HepG2 (cell line): Measurements from ENCODE around the gene TBC1D22A. TPM values are rescaled to one million over a fixed set of nuclear protein-coding genes. Genes with fewer than 3 reads are reported as not detected.

Source experiments
- ATAC-seq: fragments of 200-7000 bp; cut with Tn5 transposase; 3 replicates; pipeline ENCODE4 v1.9.1; 2020; ENCODE audit warnings: mild to moderate bottlenecking, moderate library complexity
- BruUV-seq: library from RNA; stranded (reverse); fragments of 400-500 nt; replicated peaks from 2 replicates; lab custom pipeline; 2021; lab: Mats Ljungman, UMichigan
- CTCF ChIA-PET: fragments of 300-600 bp; formaldehyde crosslinking; extraction: SDS; loops from one replicate; lab custom pipeline; 2021; ENCODE audit warnings: low total read pairs, inconsistent platforms, low intra/inter-chr PET ratio; lab: Yijun Ruan, JAX
- POLR2A ChIA-PET: fragments of 350-600 bp; sonication (Branson Sonifier 250); formaldehyde crosslinking; loops from one replicate; lab custom pipeline; 2020; ENCODE audit warnings: antibody characterized with exemption, inconsistent platforms; lab: Yijun Ruan, JAX
- DNase-seq: peaks from one replicate; pipeline ENCODE4 v3.0.0-alpha.2; 2015; ENCODE audit warnings: low spot score
- FAIRE-seq: peaks from 3 replicates; lab custom pipeline; 2011; peaks lifted over from hg19 to GRCh38; lab: Jason Lieb, UNC
- H2AFZ ChIP-seq: one replicate; pipeline ENCODE4 v1.6.1; 2011; ENCODE audit warnings: low read length, inconsistent platforms
- H3K27ac ChIP-seq: fragments of 300-600 bp; 3 replicates; pipeline ENCODE4 v1.8.0; 2011; ENCODE audit warnings: mixed run types, mild to moderate bottlenecking, mixed read lengths, low read length, inconsistent platforms; ENCODE audit not compliant: insufficient read depth; ENCODE audit errors: extremely low read length
- H3K27me3 ChIP-seq, 2 experiments: fragments of 200-600 bp in 1 of 2; 2 replicates in 1 of 2; 3 replicates in 1 of 2; pipeline versions ENCODE4 v1.6.0 to v1.8.0; 2011; ENCODE audit warnings: low read length in 2 of 2, mild to moderate bottlenecking in 2 of 2, moderate library complexity in 2 of 2, inconsistent platforms in 1 of 2; ENCODE audit not compliant: insufficient read depth in 2 of 2, control insufficient read depth in 1 of 2
- H3K36me3 ChIP-seq, 2 experiments: fragments of 200-600 bp in 1 of 2; replicated peaks in 1 of 2; 2 replicates in 1 of 2; 3 replicates in 1 of 2; pipeline versions ENCODE4 v1.5.1 to v1.8.0; 2011; ENCODE audit warnings: low read length in 2 of 2, inconsistent platforms in 1 of 2; ENCODE audit not compliant: insufficient read depth in 2 of 2, control insufficient read depth in 1 of 2
- H3K4me1 ChIP-seq: 2 replicates; pipeline ENCODE4 v1.5.1; 2012; ENCODE audit warnings: low read length, inconsistent platforms; ENCODE audit not compliant: insufficient read depth
- H3K4me2 ChIP-seq: 2 replicates; pipeline ENCODE4 v1.6.0; 2011; ENCODE audit warnings: low read depth, low read length, inconsistent platforms
- H3K4me3 ChIP-seq, 3 experiments: fragments of 200-600 bp in 1 of 3; sonication (generic), shearing (Covaris generic) in 1 of 3; replicated peaks in 1 of 3; 2 replicates each; pipeline ENCODE4 v1.5.1; 2011 to 2016; ENCODE audit warnings: low read length in 3 of 3, inconsistent platforms in 2 of 3, low read depth in 2 of 3, mild to moderate bottlenecking in 2 of 3, control low read depth in 1 of 3, mixed read lengths in 1 of 3; ENCODE audit not compliant: insufficient read depth in 1 of 3
- H3K79me2 ChIP-seq: one replicate; pipeline ENCODE4 v1.6.1; 2011; ENCODE audit warnings: low read length, inconsistent platforms; ENCODE audit not compliant: insufficient read depth
- H3K9ac ChIP-seq: 2 replicates; pipeline ENCODE4 v1.6.0; 2011; ENCODE audit warnings: mild to moderate bottlenecking, low read depth, low read length, inconsistent platforms; ENCODE audit not compliant: insufficient read depth
- H3K9me3 ChIP-seq: 2 replicates; pipeline ENCODE4 v1.5.1; 2012; ENCODE audit warnings: mild to moderate bottlenecking, low read length
- H4K20me1 ChIP-seq: 2 replicates; pipeline ENCODE4 v1.6.0; 2011; ENCODE audit warnings: inconsistent platforms, mild to moderate bottlenecking, low read length, moderate library complexity; ENCODE audit not compliant: insufficient read depth
- CERS6 ChIP-seq: sonication (generic); formaldehyde crosslinking; IDR thresholded peaks from 2 replicates; pipeline ENCODE4 v1.5.0; 2020; ENCODE audit warnings: missing genetic modification reagents
- MBD4 ChIP-seq: IDR thresholded peaks from 2 replicates; pipeline ENCODE4 v1.6.1; 2012; ENCODE audit warnings: low read length, inconsistent platforms, borderline replicate concordance
- MBNL3 ChIP-seq: fragments of 250-450 bp; sonication (Bioruptor Pico); conservative IDR thresholded peaks from 2 replicates; pipeline ENCODE4 v1.8.0; 2022; ENCODE audit warnings: mild to moderate bottlenecking, inconsistent platforms
- MYPOP ChIP-seq: sonication (generic); formaldehyde crosslinking; IDR thresholded peaks from 2 replicates; pipeline ENCODE4 v1.8.1; 2023; ENCODE audit warnings: mild to moderate bottlenecking, moderate library complexity, missing genetic modification reagents
- NFATC3 ChIP-seq: sonication (generic); formaldehyde crosslinking; IDR thresholded peaks from 2 replicates; pipeline ENCODE4 v1.5.1; 2020; ENCODE audit warnings: mild to moderate bottlenecking, missing genetic modification reagents
- NPAS2 ChIP-seq: sonication (generic); formaldehyde crosslinking; IDR thresholded peaks from 2 replicates; pipeline ENCODE4 v1.8.0; 2022; ENCODE audit warnings: mild to moderate bottlenecking, missing genetic modification reagents, borderline replicate concordance
- NR3C1 ChIP-seq: sonication (generic); formaldehyde crosslinking; IDR thresholded peaks from 2 replicates; pipeline ENCODE4 v1.4.0; 2020; ENCODE audit warnings: missing genetic modification reagents
- RARA ChIP-seq: IDR thresholded peaks from 2 replicates; pipeline ENCODE4 v1.6.1; 2016; ENCODE audit warnings: missing genetic modification reagents, missing compliant biosample characterization
- RELA ChIP-seq: sonication (generic); formaldehyde crosslinking; IDR thresholded peaks from 2 replicates; pipeline ENCODE4 v1.4.0; 2020; ENCODE audit warnings: missing genetic modification reagents
- ZBTB7A ChIP-seq: sonication (generic); formaldehyde crosslinking; IDR thresholded peaks from 2 replicates; pipeline ENCODE4 v1.8.0; 2022; ENCODE audit warnings: mild to moderate bottlenecking, missing genetic modification reagents
- ZBTB8A ChIP-seq: sonication (generic); formaldehyde crosslinking; IDR thresholded peaks from 2 replicates; pipeline ENCODE4 v1.4.0; 2020; ENCODE audit warnings: mild to moderate bottlenecking, low read depth, missing genetic modification reagents, borderline replicate concordance
- ZNF17 ChIP-seq: sonication (generic); formaldehyde crosslinking; IDR thresholded peaks from 2 replicates; pipeline ENCODE4 v1.5.0; 2020; ENCODE audit warnings: mild to moderate bottlenecking, missing genetic modification reagents
- ZNF557 ChIP-seq: sonication (generic); formaldehyde crosslinking; IDR thresholded peaks from 2 replicates; pipeline ENCODE4 v1.4.0; 2020; ENCODE audit warnings: missing genetic modification reagents
- ZNF619 ChIP-seq: sonication (generic); formaldehyde crosslinking; IDR thresholded peaks from 2 replicates; pipeline ENCODE4 v1.4.0; 2020; ENCODE audit warnings: mild to moderate bottlenecking, missing genetic modification reagents
- ZNF746 ChIP-seq: sonication (generic); formaldehyde crosslinking; IDR thresholded peaks from 2 replicates; pipeline ENCODE4 v1.8.0; 2022; ENCODE audit warnings: mild to moderate bottlenecking, missing genetic modification reagents
- ZNF75D ChIP-seq: sonication (generic); formaldehyde crosslinking; IDR thresholded peaks from 2 replicates; pipeline ENCODE4 v1.8.1; 2023; ENCODE audit warnings: missing genetic modification reagents, mild to moderate bottlenecking, borderline replicate concordance
- ZNF850 ChIP-seq: sonication (generic); formaldehyde crosslinking; conservative IDR thresholded peaks from 2 replicates; pipeline ENCODE4 v1.9.0; 2021; ENCODE audit warnings: mild to moderate bottlenecking, missing genetic modification reagents
- whole genome bisulfite sequencing: methylation state at CpG from one replicate; pipeline ENCODE4 v1.1.6; 2017; ENCODE audit warnings: low lambda C conversion rate; 5-methylcytosine and 5-hydroxymethylcytosine counted together
- in situ Hi-C: cut with HindIII; loops from 2 replicates; pipeline ENCODE4 v1.10.0; 2017; ENCODE audit warnings: low pct_unique_long_range_greater_than_20kb; ENCODE audit not compliant: extremely low pct_ligation_motif_present
- intact Hi-C: fragments of 100-400 bp; cut with micrococcal nuclease; formaldehyde crosslinking; loops from one replicate; pipeline ENCODE4 v1.10.0; 2022; ENCODE audit not compliant: unreplicated experiment
- polyA plus RNA-seq, 8 experiments: library from polyadenylated mRNA; depleted of rRNA in 3 of 8; stranded (reverse) in 7 of 8; unstranded in 1 of 8; fragments of >200 nt; fragmentation: Illumina TruSeq in 4 of 8; extraction: Trizol in 4 of 8; gene quantifications; 2 replicates each; pipeline versions ENCODE4 v1.2.1 to v1.2.3, GENCODE V29; 2011 to 2016; ENCODE audit warnings: low read depth in 4 of 8, missing spikeins in 1 of 8, mixed read lengths in 1 of 8; ENCODE audit not compliant: insufficient read depth in 1 of 8
- total RNA-seq, 5 experiments: library from RNA; depleted of rRNA; stranded (reverse); fragments of >200 nt; fragmentation: Illumina TruSeq; extraction: Trizol; gene quantifications; 2 replicates each; pipeline ENCODE4 v1.2.3, GENCODE V29; 2016; ENCODE audit warnings: low read depth in 1 of 5
- TF ChIP-seq, protein P1 (sequence below), 2 experiments: fragments of 450-650 bp in 1 of 2; sonication (generic) in 1 of 2; formaldehyde crosslinking; IDR thresholded peaks; 2 replicates each; pipeline versions ENCODE4 v1.5.0 to v1.8.0; 2020 to 2022; ENCODE audit warnings: mild to moderate bottlenecking in 1 of 2, missing genetic modification reagents in 1 of 2

Gene TBC1D22A
- total and polyA plus RNA-seq, 2 of the 13 experiments (the other 11 are each of a cell fraction or from before 2014, with no cell fraction given) = 17.3 to 18.0 TPM

DNA sequence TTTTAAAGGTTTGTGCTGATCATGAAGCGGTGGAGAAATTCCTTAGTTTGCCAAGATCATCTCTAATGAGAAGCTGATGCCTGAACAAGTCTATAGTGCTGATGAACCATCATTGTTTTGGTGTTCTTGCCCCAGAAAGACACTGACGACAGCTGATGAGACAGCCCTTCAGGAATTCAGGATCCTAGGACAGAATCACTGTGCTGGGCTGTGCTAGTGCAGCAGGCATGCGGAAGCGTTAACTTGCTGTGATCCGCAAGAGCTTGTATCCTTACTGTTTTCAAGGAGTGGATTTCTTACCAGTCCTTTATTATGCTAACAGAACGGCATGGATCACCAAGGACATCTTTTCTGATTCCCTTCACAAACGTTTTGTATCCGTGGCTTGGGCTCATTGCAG lies 104.1 kb downstream of the TBC1D22A start:
- H2AFZ ChIP-seq = no peak overlapping the region
- DNase-seq (no peak), ATAC-seq (no peak), FAIRE-seq (no peak)
- H3K27me3 ChIP-seq = no peaks in the 10 kb centered on the region
- CTCF ChIA-PET = no interaction called here
- POLR2A ChIA-PET = no interaction called here
- no peaks in the 10 kb centered on the region for H4K20me1 ChIP-seq
- H3K79me2 ChIP-seq = peaks cover 9% of the 10 kb centered on the region
- in situ Hi-C loops (no loop called here), intact Hi-C loops (no loop called here)
- WGBS = 95% methylated on average over 8 of the region's 8 CpGs
- H3K9me3 ChIP-seq = peaks cover 7% of the 10 kb centered on the region
- no peak overlapping the region for H3K4me3 ChIP-seq
- H3K9ac ChIP-seq = no peak overlapping the region
- TF ChIP-seq ZBTB7A (CRISPR knock-in tag) (no peak), ZNF75D (no peak), ZBTB8A (CRISPR knock-in tag) (no peak), NR3C1 (CRISPR knock-in tag) (no peak), ZNF17 (CRISPR knock-in tag) (no peak), MBNL3 (CRISPR knock-in tag) (no peak)
- TF ChIP-seq, all 625 proteins: peak for 0
- no TSS peak for BruUV-seq
- peaks cover 4 to 5% of the 10 kb centered on the region in 2 experiments; a peak in 3 of 5 replicates for H3K36me3 ChIP-seq
- no peak overlapping the region for H3K4me2 ChIP-seq
- peaks cover 68% of the 10 kb centered on the region for H3K4me1 ChIP-seq
- H3K27ac ChIP-seq = no peak overlapping the region

DNA sequence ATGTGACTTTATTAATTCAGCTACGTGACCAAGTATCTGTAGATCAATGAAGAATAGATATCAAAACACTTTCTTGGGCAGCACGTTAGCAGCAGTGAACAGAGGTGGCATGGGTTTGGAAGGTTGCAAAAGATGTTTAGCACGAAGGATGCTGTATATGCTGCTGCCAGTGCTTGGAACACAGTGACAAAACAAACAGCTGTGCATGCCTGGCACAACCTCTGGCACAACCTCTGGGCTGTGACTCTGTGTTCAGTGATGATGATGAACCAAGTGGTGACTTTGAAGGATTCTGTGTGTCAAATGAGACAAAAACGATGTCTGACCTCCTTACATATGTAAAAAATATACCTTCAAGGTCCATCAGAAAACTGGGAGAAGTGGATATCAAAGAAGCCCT lies 104.7 kb downstream of the TBC1D22A start:
- H3K79me2 ChIP-seq = peaks cover 7% of the 10 kb centered on the region
- no peak overlapping the region for H3K9ac ChIP-seq
- in situ Hi-C loops (no loop called here), intact Hi-C loops (no loop called here)
- ChIA-PET POLR2A (no interaction called here), CTCF (no interaction called here)
- H2AFZ ChIP-seq = no peak overlapping the region
- no peaks in the 10 kb centered on the region for H3K27me3 ChIP-seq
- H3K4me3 ChIP-seq = no peak overlapping the region
- DNase-seq = no peak
- peaks cover 4 to 5% of the 10 kb centered on the region in 2 experiments; a peak in 3 of 5 replicates for H3K36me3 ChIP-seq
- 48% methylated on average over 4 of the region's 4 CpGs for WGBS
- H3K9me3 ChIP-seq = peaks cover 12% of the 10 kb centered on the region
- ATAC-seq = no peak
- H4K20me1 ChIP-seq = no peaks in the 10 kb centered on the region
- peaks cover 65% of the 10 kb centered on the region for H3K4me1 ChIP-seq
- no peak for FAIRE-seq
- no peak overlapping the region for H3K4me2 ChIP-seq
- no peak for TF ChIP-seq ZNF619 (CRISPR knock-in tag)
- no peak for TF ChIP-seq ZNF557
- no peak for TF ChIP-seq RELA
- TF ChIP-seq NFATC3 (CRISPR knock-in tag) = no peak
- TF ChIP-seq, protein P1, sequence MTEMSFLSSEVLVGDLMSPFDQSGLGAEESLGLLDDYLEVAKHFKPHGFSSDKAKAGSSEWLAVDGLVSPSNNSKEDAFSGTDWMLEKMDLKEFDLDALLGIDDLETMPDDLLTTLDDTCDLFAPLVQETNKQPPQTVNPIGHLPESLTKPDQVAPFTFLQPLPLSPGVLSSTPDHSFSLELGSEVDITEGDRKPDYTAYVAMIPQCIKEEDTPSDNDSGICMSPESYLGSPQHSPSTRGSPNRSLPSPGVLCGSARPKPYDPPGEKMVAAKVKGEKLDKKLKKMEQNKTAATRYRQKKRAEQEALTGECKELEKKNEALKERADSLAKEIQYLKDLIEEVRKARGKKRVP (CRISPR knock-in tag; IDR thresholded peaks at IDR 0.05) = no peak
- no peak for TF ChIP-seq RARA (CRISPR knock-in tag)
- no peak for TF ChIP-seq ZNF850
- no peak for TF ChIP-seq NPAS2
- no peak for TF ChIP-seq ZNF746 (CRISPR knock-in tag)
- TF ChIP-seq MYPOP (CRISPR knock-in tag) = no peak
- TF ChIP-seq CERS6 (CRISPR knock-in tag) = no peak
- no peak for TF ChIP-seq MBD4
- BruUV-seq = no TSS peak
- H3K27ac ChIP-seq = no peak overlapping the region
